H1 (cell line): ENCODE results near the gene NEDD4L. TPM values are rescaled to one million over a fixed set of nuclear protein-coding genes. Genes with fewer than 3 reads are reported as not detected.

ENCODE experiments used
- CTCF ChIA-PET: fragments of 300-600 bp; sonication (Branson Sonifier 250); formaldehyde crosslinking; loops from one replicate; lab custom pipeline; 2021; ENCODE audit not compliant: partially characterized antibody; lab: Charles Lee
- POLR2A ChIA-PET: fragments of 300-600 bp; sonication (Branson Sonifier 250); formaldehyde crosslinking; loops from one replicate; lab custom pipeline; 2021; ENCODE audit warnings: inconsistent platforms; ENCODE audit not compliant: partially characterized antibody; lab: Charles Lee
- DNase-seq, 2 experiments: peaks; one replicate each; pipeline versions ENCODE4 v3.0.0 to v3.0.0-alpha.2; 2010 to 2022; ENCODE audit warnings: low spot score in 2 of 2, low read depth in 1 of 2, mixed read lengths in 1 of 2
- FAIRE-seq: peaks from 2 replicates; lab custom pipeline; 2011; peaks lifted over from hg19 to GRCh38; lab: Jason Lieb, UNC
- H2AFZ ChIP-seq: 2 replicates; pipeline ENCODE4 v1.8.1; 2012; ENCODE audit warnings: low read length, inconsistent platforms
- H2AK5ac ChIP-seq: 2 replicates; pipeline ENCODE4 v1.6.1; 2013; ENCODE audit warnings: low read depth, low read length
- H2BK120ac ChIP-seq: replicated peaks from 2 replicates; pipeline ENCODE3; 2013; ENCODE audit warnings: low read depth, low read length, inconsistent platforms
- H2BK12ac ChIP-seq: 2 replicates; pipeline ENCODE4 v1.6.1; 2013; ENCODE audit warnings: low read depth, low read length
- H2BK15ac ChIP-seq: 2 replicates; pipeline ENCODE4 v1.6.1; 2013; ENCODE audit warnings: low read length
- H2BK20ac ChIP-seq: 2 replicates; pipeline ENCODE4 v1.6.1; 2013; ENCODE audit warnings: low read length
- H2BK5ac ChIP-seq: 2 replicates; pipeline ENCODE4 v1.6.1; 2013; ENCODE audit warnings: low read depth, low read length
- H3K14ac ChIP-seq: 2 replicates; pipeline ENCODE4 v1.6.1; 2013; ENCODE audit warnings: inconsistent platforms; ENCODE audit not compliant: insufficient read length
- H3K18ac ChIP-seq: 2 replicates; pipeline ENCODE4 v1.6.1; 2013; ENCODE audit warnings: low read length; ENCODE audit errors: extremely low read depth
- H3K23ac ChIP-seq: 2 replicates; pipeline ENCODE4 v1.6.1; 2013; ENCODE audit warnings: inconsistent platforms; ENCODE audit not compliant: insufficient read length
- H3K23me2 ChIP-seq: 2 replicates; pipeline ENCODE4 v1.6.1; 2013; ENCODE audit warnings: low read depth, low read length
- H3K27ac ChIP-seq: 2 replicates; pipeline ENCODE4 v1.6.1; 2011; ENCODE audit warnings: low read depth, low read length, inconsistent platforms
- H3K27me3 ChIP-seq, 4 experiments: replicated peaks in 1 of 4; 1 replicate in 1 of 4; 2 replicates in 3 of 4; pipeline versions ENCODE4 v1.6.1 to v1.8.1; 2011 to 2013; ENCODE audit warnings: low read length in 3 of 4, mild to moderate bottlenecking in 3 of 4, inconsistent platforms in 2 of 4, mixed read lengths in 2 of 4, moderate library complexity in 1 of 4; ENCODE audit not compliant: control insufficient read depth in 3 of 4, insufficient read depth in 3 of 4; ENCODE audit errors: extremely low read depth in 1 of 4
- H3K36me3 ChIP-seq, 4 experiments: 2 replicates each; pipeline versions ENCODE4 v1.6.1 to v1.8.1; 2011 to 2013; ENCODE audit warnings: mild to moderate bottlenecking in 4 of 4, low read length in 3 of 4, moderate library complexity in 2 of 4, control low read depth in 1 of 4, inconsistent platforms in 1 of 4; ENCODE audit not compliant: insufficient read depth in 4 of 4, control insufficient read depth in 2 of 4
- H3K4ac ChIP-seq: replicated peaks from 2 replicates; pipeline ENCODE3; 2013; ENCODE audit warnings: low read length, low read depth, mixed read lengths, inconsistent platforms; ENCODE audit not compliant: insufficient read length
- H3K4me1 ChIP-seq, 4 experiments: replicated peaks in 1 of 4; 1 replicate in 1 of 4; 2 replicates in 3 of 4; pipeline versions ENCODE4 v1.6.1 to v1.8.1; 2011 to 2013; ENCODE audit warnings: low read length in 3 of 4, inconsistent platforms in 2 of 4, mixed read lengths in 1 of 4; ENCODE audit not compliant: insufficient read depth in 4 of 4, control insufficient read depth in 3 of 4
- H3K4me2 ChIP-seq, 2 experiments: 2 replicates each; pipeline versions ENCODE4 v1.6.1 to v1.8.1; 2011 to 2013; ENCODE audit warnings: low read depth in 2 of 2, low read length in 2 of 2, control low read depth in 1 of 2, inconsistent platforms in 1 of 2, mild to moderate bottlenecking in 1 of 2; ENCODE audit not compliant: insufficient read depth in 1 of 2
- H3K4me3 ChIP-seq, 4 experiments: fragments of 200-600, 300-600 bp in 1 of 4; sonication (generic), shearing (Covaris generic), sonication (Bioruptor Twin) in 1 of 4; 2 replicates each; pipeline versions ENCODE4 v1.5.1 to v1.8.1; 2011 to 2016; ENCODE audit warnings: low read length in 4 of 4, low read depth in 3 of 4, control low read depth in 2 of 4, inconsistent platforms in 2 of 4, mild to moderate bottlenecking in 2 of 4, mixed read lengths in 1 of 4, moderate library complexity in 1 of 4; ENCODE audit not compliant: insufficient read depth in 2 of 4; ENCODE audit errors: extremely low read depth in 1 of 4
- H3K56ac ChIP-seq: replicated peaks from 2 replicates; pipeline ENCODE3; 2013; ENCODE audit warnings: low read depth, mild to moderate bottlenecking, mixed read lengths, low read length, inconsistent platforms; ENCODE audit not compliant: insufficient read length
- H3K79me1 ChIP-seq: 2 replicates; pipeline ENCODE4 v1.6.1; 2013; ENCODE audit warnings: low read depth, low read length, control low read depth
- H3K79me2 ChIP-seq, 2 experiments: 2 replicates each; pipeline versions ENCODE4 v1.6.1 to v1.8.1; 2012 to 2013; ENCODE audit warnings: low read length in 2 of 2, mild to moderate bottlenecking in 2 of 2, inconsistent platforms in 1 of 2; ENCODE audit not compliant: insufficient read depth in 2 of 2, control insufficient read depth in 1 of 2
- H3K9ac ChIP-seq, 4 experiments: replicated peaks in 1 of 4; 1 replicate in 1 of 4; 2 replicates in 3 of 4; pipeline versions ENCODE4 v1.6.1 to v1.8.1; 2011 to 2013; ENCODE audit warnings: low read depth in 3 of 4, low read length in 3 of 4, control low read depth in 2 of 4, mild to moderate bottlenecking in 2 of 4, moderate library complexity in 2 of 4, inconsistent platforms in 1 of 4; ENCODE audit errors: extremely low read depth in 1 of 4
- H3K9me3 ChIP-seq, 2 experiments: 2 replicates each; pipeline versions ENCODE4 v1.6.1 to v1.8.1; 2012 to 2013; ENCODE audit warnings: mild to moderate bottlenecking in 2 of 2, moderate library complexity in 2 of 2, control low read depth in 1 of 2, inconsistent platforms in 1 of 2, low read depth in 1 of 2, low read length in 1 of 2, mixed read lengths in 1 of 2; ENCODE audit not compliant: insufficient read depth in 2 of 2
- H4K20me1 ChIP-seq, 2 experiments: replicated peaks in 1 of 2; 2 replicates each; pipeline versions ENCODE3 to v1.8.1; 2011 to 2013; ENCODE audit warnings: inconsistent platforms in 2 of 2, low read length in 2 of 2, mild to moderate bottlenecking in 1 of 2; ENCODE audit not compliant: insufficient read depth in 2 of 2, control insufficient read depth in 1 of 2
- H4K5ac ChIP-seq: 2 replicates; pipeline ENCODE4 v1.6.1; 2013; ENCODE audit warnings: low read length, low read depth, mixed read lengths, inconsistent platforms; ENCODE audit not compliant: insufficient read length
- H4K8ac ChIP-seq: 2 replicates; pipeline ENCODE4 v1.8.0; 2013; ENCODE audit warnings: mild to moderate bottlenecking, moderate library complexity, low read length, inconsistent platforms; ENCODE audit not compliant: insufficient read depth; ENCODE audit errors: extremely low read depth
- H4K91ac ChIP-seq: replicated peaks from 2 replicates; pipeline ENCODE3; 2013; ENCODE audit warnings: low read length, mixed read lengths, inconsistent platforms; ENCODE audit not compliant: insufficient read length
- RXRA ChIP-seq: IDR thresholded peaks from 2 replicates; pipeline ENCODE4 v1.6.1; 2011; ENCODE audit warnings: low read depth, mild to moderate bottlenecking, low read length, moderate library complexity; ENCODE audit not compliant: insufficient read depth
- WGBS, 2 experiments: shearing (Covaris generic) in 1 of 2; methylation state at CpG; one replicate each; pipeline versions ENCODE4 v1.1.6 to v1.1.7; 2013 to 2015; ENCODE audit warnings: low lambda C conversion rate in 2 of 2, mixed read lengths in 2 of 2, inconsistent platforms in 1 of 2, low coverage in 1 of 2, missing lambda C conversion rate in 1 of 2; ENCODE audit not compliant: insufficient replicate concordance in 2 of 2, insufficient coverage in 1 of 2, insufficient read length in 1 of 2; ENCODE audit errors: extremely low coverage in 1 of 2, missing lambda C conversion rate in 1 of 2; 5-methylcytosine and 5-hydroxymethylcytosine counted together
- polyA plus RNA-seq, 7 experiments: library from polyadenylated mRNA; depleted of rRNA in 3 of 7; stranded (reverse) in 5 of 7; unstranded in 2 of 7; fragments of >200 nt in 5 of 7; fragments of 200-250 nt in 2 of 7; gene quantifications; 1 replicate in 5 of 7; 2 replicates in 1 of 7; 4 replicates in 1 of 7; pipeline versions ENCODE4 v1.2.1 to v1.2.3, GENCODE V29; 2011 to 2013; ENCODE audit warnings: missing spikeins in 2 of 7, mixed read lengths in 2 of 7
- total RNA-seq: library from RNA; stranded (reverse); fragmentation: NEBNext Ultra II Directional; extraction: Animal tissue kit (Norgen Biotek cat#: 25700); gene quantifications from 2 replicates; pipeline ENCODE4 v1.2.1, GENCODE V29; 2021

Gene NEDD4L
- total and polyA plus RNA-seq, 2 of the 8 experiments (the other 6 are each of a cell fraction or from before 2014, with no cell fraction given) = 37.3 to 69.8 TPM

DNA sequence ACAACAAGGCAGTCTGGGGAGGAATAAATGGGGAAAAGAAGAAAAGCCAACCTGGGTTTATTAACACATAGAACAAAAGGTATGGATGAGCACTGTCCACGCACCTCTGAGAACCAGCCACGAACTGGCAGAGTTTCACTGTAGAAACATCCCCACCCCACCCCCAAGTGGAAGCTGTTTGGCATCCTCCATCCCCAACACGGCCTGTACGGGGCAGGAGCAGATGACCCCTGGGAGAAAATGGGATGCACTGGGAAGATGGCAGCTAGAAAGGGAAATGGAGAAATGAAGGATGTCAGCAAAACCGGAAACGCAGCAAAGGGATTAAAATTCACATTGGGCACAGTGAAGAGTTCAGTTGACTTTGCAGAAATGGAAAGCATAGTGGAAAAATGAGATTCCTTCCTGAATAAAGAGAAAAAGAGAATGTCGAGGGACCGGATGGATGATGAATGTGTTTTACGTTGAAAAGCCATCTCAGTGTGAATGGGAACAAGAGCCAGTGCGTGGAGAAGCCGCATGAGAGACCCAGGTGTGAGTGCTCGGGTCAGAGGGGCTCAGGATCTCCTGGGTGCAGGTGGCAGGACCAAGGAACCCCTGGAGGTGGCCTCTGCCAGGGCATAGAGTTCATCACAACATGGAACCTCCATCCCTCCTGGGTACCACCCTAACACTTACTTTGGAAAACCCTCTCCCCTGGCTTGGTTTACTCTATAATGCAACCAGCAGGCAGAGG lies 337.8 kb downstream of the NEDD4L start:
- TF ChIP-seq RXRA = no peak
- Histone ChIP-seq H3K4me3 (no peak overlapping the region), H3K79me1 (no peaks in the 10 kb centered on the region), H4K91ac (no peak overlapping the region), H2AK5ac (no peak overlapping the region), H3K14ac (no peak overlapping the region), H3K9ac (no peak overlapping the region), H2BK12ac (no peak overlapping the region), H3K4me2 (no peak overlapping the region), H3K4ac (no peak overlapping the region), H3K56ac (no peak overlapping the region), H3K23me2 (0 out of 2 replicates have a peak, but pooled peaks cover 2% of the 10 kb centered on the region), H2AFZ (no peak overlapping the region), H3K18ac (no peak overlapping the region), H3K36me3 (peaks cover 0 to 39% (median 12%) of the 10 kb centered on the region in 4 experiments; a peak in 7 of 8 replicates), H4K20me1 (no peaks in the 10 kb centered on the region), H3K23ac (no peak overlapping the region), H2BK20ac (no peak overlapping the region), H4K5ac (no peak overlapping the region), H2BK15ac (no peak overlapping the region), H2BK120ac (no peak overlapping the region), H3K9me3 (no peaks in the 10 kb centered on the region), H4K8ac (no peak overlapping the region), H2BK5ac (no peak overlapping the region), H3K4me1 (no peaks in the 10 kb centered on the region; a peak in 2 of 7 replicates), H3K79me2 (no peaks in the 10 kb centered on the region), H3K27me3 (no peaks in the 10 kb centered on the region), H3K27ac (no peak overlapping the region)
- 93% methylated on average over 12 of the region's 12 CpGs; no CpG with 5 or more reads in 1 of the 2 experiments for WGBS, 2 experiments
- ChIA-PET POLR2A (no interaction called here), CTCF (no interaction called here)
- DNase-seq (no peak), FAIRE-seq (no peak)
